HG03469 (cell line): ENCODE results near the gene FSTL3.
"Not testable (repeated sequence)": the region's sequence is repeated elsewhere in the genome, so short reads cannot be mapped to it uniquely, and the experiment has no call there.

Experiments used
- ATAC-seq: cut with Tn5 transposase; IDR thresholded peaks from one replicate; pipeline ENCODE4 v1.9.1; 2021; ENCODE audit warnings: mild to moderate bottlenecking, moderate library complexity, moderate number of reproducible peaks; ENCODE audit not compliant: unreplicated experiment

The FSTL3 gene

DNA sequence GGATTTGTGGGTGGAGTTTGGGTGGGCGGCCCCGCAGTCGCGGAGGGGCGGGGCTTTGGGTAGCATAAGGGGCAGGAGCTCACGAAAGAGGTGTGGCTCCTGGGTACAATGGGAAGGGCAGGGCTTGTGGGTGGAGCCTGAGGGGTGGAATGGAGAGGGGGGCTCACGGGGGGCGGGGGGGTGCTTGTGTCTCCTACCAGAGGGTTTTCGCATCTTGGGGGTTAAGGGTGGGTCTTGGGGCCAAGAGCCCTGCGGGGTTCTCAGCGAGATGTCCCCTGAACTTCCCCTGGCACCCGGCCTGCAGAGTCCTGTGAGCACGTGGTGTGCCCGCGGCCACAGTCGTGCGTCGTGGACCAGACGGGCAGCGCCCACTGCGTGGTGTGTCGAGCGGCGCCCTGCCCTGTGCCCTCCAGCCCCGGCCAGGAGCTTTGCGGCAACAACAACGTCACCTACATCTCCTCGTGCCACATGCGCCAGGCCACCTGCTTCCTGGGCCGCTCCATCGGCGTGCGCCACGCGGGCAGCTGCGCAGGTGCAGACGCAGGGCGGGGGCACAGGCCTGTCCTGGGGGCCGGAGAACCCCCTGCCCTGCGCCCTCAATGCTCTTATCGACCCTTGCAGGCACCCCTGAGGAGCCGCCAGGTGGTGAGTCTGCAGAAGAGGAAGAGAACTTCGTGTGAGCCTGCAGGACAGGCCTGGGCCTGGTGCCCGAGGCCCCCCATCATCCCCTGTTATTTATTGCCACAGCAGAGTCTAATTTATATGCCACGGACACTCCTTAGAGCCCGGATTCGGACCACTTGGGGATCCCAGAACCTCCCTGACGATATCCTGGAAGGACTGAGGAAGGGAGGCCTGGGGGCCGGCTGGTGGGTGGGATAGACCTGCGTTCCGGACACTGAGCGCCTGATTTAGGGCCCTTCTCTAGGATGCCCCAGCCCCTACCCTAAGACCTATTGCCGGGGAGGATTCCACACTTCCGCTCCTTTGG, 5.1 kb downstream of the FSTL3 start:
- ATAC-seq: peak; percentile 24

DNA sequence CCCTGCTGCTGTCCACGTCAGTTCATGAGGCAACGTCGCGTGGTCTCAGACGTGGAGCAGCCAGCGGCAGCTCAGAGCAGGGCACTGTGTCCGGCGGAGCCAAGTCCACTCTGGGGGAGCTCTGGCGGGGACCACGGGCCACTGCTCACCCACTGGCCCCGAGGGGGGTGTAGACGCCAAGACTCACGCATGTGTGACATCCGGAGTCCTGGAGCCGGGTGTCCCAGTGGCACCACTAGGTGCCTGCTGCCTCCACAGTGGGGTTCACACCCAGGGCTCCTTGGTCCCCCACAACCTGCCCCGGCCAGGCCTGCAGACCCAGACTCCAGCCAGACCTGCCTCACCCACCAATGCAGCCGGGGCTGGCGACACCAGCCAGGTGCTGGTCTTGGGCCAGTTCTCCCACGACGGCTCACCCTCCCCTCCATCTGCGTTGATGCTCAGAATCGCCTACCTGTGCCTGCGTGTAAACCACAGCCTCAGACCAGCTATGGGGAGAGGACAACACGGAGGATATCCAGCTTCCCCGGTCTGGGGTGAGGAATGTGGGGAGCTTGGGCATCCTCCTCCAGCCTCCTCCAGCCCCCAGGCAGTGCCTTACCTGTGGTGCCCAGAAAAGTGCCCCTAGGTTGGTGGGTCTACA, 6.6 kb downstream of the FSTL3 start:
- no peak for ATAC-seq

DNA sequence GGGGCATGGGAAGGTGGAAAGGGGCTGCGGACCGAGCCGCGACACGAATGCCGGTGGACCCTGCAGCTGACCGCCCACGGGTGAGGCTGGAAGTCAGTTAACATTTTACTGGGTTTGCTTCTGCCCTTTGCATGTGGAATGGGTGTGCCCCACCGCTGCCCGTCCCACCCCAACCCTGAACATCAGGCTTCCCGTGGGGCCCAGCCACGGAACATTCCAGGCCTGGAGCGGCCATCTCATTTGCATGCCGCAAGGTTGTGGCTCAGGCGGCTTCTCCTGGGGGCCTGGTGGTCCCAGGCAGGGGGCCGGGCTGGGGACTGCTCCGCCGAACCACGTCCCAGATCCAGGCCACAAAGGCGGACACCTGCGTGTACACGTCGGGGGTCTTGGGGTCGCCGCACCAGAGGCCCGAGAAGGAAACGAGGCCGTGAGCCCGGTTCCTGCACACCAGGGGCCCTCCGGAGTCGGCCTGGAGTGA, 9.3 kb downstream of the FSTL3 start:
- no peak for ATAC-seq

DNA sequence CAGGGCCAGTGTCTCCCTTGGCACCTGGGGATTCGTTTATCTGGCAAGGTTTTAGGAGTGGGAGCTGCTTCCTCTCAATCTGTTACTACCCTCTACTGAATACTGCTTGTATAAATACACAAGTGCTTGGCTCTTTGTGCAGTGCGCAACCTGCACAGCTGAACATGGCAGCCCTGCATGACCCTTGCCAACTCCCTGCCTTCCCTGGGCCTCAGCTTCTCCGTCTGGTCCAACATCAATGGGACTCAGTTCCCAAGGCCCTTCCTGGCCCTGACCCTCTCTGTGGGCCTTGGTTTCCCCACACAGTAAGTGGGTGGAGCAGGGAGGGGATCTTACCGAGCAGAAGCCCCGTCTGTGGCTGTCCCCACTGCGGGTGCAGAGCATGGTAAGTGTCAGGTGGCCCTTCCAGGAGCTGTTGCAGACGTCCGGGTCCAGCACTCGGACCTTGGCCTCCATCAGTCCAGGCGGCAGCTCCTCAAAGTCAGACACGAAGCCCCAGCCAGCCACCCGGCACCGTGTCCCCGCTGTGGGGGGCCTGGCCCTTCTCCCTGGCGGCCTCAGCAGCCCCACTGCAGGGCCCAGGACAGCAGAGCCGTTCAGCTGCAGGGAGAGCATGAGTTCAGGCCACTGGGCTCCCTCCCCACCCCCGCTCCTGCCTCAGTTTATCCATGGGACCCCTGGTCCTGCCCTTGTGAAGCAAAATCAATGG, 10.6 kb downstream of the FSTL3 start:
- no peak for ATAC-seq

DNA sequence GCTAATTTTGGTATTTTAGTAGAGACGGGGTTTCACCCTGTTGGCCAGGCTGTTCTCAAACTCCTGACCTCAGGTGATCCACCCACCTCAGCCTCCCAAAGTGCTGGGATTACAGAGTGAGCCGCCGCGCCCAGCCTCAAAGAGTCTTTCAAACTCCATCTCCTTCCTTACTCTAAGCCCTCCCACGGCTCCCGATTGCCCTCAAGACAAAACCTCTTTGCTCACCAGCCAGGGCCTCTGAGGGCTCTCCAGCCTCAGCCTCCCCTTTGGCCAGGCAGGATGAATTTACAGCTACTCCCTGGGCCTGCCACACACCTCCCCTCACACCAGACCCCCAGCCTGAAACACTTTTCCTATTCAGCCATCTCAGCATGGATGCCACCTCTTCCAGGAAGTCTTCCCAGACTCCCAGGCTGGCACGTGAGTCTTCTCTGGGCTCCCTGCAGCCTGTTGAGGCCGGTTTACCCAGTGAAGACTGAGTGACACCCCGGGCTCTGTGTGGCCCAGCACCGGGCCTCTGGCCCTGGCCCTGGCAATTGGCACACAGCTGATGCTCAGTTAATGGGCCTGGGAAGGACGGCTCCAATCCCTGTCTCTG, 11.5 kb downstream of the FSTL3 start:
- no peak for ATAC-seq

DNA sequence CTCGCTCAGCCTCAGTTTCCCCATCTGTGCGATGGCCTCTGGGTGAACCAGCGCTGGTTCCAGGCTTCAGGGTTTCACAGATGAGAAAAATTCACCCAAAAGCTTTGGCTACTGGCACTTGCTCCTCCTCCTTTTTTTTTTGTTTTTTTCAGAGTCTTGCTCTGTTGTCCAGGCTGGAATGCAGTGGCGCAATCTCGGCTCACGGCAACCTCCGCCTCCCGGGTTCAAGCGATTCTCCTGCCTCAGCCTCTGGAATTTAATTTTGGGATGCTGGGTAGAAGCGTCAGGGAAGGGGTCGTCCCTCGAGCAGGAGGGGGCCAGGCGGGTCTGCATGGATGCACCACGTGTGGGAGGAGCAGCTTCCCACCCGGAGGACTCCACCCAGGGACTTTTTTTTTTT, 12.0 kb downstream of the FSTL3 start:
- no peak for ATAC-seq

DNA sequence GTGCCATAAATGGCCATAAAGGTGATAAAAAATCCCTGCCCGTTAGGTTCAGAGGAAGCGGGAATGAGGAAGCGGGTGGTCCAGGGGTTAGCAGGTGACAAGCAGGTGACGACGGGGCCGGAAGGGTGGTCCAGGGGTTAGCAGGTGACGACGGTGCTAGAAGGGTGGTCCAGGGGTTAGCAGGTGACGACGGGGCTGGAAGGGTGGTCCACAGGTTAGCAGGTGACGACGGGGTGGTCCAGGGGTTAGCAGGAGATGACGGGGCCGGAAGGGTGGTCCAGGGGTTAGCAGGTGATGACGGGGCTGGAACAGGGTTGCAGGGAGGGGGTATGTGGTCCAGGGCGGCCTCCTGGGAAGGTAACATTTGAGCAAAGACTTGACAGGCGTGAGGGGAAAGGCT, 12.8 kb downstream of the FSTL3 start:
- no peak for ATAC-seq

DNA sequence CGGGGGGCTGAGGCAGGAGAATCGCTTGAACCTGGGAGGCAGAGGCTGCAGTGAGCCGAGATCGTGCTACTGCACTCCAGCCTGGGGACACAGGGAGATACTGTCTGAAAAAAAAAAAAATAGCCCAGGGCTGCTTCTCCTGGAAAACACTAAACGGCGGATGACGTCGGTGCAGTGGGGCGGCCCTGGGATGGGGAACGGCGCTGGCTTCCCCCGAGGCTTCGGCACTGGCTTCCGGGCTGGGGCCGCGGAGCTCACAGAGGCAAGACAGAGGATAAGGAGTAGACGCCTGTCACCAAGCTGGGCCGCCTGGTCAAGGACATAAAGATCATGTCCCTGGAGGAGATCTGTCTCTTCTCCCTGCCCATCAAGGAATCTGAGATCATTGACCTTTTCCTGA, 14.0 kb downstream of the FSTL3 start:
- ATAC-seq: no peak

DNA sequence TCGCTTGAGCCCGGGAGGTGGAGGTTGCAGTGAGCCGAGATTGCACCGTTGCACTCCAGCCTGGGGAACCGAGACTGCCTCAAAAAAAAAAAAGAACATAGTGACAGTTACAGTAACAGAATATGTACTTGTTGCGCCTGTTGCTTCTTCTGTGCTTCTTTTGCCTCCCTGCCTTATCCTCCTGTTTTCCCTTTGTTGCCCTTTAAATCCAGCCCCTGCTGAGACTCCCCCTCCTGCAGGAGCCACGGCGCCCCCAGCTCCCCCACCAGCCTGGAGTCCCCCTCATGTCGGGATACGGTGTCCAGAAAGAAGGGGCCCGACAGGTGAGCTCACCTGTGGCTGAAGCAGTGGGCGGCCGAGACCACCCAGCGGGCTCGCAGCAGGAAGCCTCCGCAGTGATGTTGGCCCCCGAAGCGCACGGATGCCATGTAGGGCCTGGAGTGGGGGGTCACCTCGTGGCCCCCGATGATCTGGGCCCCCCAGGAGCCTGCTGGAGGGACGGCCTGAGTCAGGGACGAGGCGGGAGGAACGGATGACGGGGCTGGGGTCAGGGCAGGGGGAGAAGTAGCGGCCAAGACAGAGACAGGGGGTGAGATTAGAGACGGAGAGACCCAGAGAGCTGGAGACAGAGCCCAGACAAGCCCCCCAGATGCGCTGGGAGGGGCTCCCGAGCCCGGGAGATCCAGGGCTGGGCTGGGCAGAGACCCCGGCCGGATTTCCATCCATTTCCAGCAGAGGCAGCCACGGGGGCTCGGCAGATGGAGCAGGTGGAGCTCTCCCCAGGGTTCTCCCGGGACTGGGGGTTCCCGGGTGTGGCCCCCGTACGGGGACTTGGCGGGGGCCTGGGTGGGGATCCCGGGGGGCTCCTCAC, 18.5 kb downstream of the FSTL3 start:
- no peak for ATAC-seq

DNA sequence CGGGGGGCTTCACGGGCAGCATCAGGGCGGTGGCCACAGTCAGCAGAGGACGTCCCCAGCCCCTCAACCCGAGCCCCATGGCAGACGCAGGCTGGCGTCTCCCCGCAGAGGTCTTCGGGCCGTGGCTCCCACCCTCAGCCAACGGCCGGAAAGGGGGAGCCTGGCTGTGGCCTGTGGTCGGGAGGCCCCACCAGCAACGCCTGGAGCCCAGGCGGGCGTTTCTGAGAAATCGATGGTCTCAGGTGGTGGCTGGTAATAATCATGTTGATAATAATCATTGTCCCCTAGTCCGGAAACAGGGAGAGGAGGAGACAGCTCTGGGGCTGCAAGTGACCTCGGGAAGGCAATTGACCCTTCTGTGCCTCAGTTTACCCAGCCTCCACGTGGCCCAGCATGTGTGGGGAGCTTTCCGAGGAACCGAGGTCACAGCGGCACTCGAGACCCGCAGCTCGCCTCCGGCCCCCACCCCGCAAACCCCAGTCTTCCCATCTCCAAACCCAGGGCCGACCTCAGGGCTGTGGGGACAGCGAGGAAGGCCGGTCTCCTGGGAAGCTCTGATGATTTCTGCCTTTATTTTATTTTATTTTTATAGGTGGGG, 19.3 kb downstream of the FSTL3 start, which contains the start of gene PRSS57:
PRSS57 (minus strand) TSS at position 101 of the 598 bp plus-strand sequence; CDS start at position 79, 22 bp downstream.
- ATAC-seq: no peak

DNA sequence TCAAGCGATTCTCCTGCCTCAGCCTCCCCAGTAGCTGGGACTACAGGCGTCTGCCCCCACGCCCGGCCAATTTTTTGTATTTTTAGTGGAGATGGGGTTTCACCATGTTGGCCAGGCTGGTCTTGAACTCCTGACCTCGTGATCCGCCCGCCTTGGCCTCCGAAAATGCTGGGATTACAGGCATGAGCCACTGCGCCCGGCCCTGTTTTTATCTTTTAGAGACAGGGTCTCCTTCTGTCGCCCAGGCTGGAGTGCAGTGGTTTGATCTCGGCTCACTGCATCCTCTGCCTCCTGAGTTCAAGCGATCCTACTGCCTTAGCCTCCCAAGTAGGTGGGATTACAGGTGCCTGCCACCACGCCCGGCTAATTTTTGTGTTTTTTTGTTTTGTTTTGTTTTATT, 22.3 kb downstream of the FSTL3 start:
- ATAC-seq: not testable (repeated sequence)

DNA sequence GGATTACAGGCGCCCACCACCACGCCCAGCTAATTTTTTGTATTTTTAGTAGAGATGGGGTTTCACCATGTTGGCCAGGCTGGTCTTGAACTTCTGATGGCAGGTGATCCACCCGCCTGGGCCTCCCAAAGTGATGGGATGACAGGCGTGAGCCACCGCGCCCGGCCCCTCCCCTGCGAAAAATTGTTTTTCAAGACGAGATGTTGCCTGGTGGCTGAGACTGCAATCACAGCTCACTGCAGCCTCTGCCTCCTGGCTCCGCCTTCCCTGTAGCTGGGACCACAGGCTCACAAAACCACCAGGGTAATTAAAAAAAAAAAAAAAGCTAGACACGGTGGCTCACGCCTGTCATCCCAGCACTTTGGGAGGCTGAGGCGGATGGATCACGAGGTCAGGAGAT, 23.7 kb downstream of the FSTL3 start:
- not testable (repeated sequence) for ATAC-seq

DNA sequence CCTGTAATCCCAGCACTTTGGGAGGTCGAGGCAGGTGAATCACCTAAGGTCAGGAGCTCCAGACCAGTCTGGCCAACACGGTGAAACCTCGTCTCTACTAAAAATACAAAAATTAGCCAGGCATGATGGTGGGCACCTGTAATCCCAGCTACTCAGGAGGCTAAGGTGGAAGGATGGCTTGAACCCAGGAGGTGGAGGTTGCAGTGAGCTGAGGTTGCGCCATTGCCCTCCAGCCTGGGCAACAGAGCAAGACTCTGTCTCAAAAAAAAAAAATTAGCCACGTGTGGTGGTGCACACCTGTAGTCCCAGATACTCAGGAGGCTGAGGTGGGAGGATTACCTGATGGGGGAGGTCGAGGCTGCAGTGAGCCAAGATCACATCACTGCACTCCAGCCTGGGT, 26.7 kb downstream of the FSTL3 start:
- not testable (repeated sequence) for ATAC-seq

DNA sequence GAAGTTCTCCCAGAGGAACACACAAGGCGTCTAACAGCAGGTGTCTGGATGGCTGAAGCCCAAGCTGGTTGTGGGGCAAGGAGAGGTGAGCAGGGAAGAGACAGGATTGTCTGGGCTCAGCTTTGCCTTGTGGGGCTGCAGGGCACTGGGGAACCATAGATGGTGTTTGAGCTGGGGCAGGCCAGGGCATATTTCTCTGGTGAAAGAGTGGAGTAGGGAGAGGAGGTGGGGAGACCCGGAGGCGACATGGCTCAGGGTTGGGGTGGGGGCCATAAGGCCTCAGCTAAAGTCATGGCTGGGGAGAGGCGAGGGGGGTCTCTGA, 27.1 kb downstream of the FSTL3 start:
- no peak for ATAC-seq

DNA sequence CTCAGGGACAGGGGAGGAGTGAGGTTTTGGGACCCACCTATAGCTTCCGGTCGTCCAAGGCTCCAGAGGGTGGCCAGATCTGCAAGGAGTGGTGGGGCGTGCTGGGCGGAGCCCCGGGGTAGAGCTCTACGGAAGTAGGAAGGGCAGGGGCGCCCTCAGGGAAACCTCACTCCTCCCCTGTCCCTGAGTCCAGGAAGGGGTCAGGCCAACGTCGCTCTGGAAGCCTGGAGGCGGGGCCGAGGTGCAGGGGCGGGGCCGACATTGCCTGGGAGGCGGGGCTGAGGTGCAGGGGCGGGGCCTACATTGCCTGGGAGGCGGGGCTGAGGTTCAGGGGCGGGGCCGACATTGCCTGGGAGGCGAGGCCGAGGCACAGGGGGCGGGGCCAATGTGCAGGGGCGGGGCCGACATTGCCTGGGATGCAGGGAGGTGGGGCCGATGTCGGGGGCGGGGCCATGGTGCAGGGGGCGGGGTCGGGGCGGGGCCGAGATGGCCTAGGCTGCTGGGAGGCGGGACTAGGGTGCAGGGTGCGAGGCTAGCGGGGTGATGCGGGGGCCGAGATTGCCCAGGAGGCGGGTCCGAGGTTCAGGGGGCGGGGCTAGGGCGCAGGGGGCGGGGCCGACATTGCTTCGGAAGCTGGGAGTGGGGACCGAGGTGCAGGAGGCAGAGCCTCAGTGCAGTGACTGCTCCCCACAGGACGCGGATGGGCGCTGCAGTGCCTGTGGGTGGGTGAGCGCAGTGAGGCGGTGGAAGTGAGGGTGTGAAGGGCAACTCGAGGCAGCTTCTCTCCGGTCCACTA, 27.7 kb downstream of the FSTL3 start:
- no peak for ATAC-seq

DNA sequence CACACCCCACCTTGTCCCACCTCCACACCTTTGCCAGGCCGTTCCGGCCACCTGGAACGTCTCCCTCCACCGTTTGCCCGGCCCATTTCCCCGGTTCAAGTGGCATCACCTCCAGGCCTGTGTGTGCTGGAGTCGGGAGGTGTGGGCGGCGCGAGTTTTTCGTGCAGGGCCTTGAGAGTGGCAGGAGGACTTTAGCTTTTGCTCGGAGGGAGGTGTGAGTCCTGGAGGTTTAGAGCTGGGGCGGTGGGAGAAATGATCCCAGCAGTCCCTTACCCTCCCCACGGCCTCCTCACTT, 28.2 kb downstream of the FSTL3 start:
- no peak for ATAC-seq

DNA sequence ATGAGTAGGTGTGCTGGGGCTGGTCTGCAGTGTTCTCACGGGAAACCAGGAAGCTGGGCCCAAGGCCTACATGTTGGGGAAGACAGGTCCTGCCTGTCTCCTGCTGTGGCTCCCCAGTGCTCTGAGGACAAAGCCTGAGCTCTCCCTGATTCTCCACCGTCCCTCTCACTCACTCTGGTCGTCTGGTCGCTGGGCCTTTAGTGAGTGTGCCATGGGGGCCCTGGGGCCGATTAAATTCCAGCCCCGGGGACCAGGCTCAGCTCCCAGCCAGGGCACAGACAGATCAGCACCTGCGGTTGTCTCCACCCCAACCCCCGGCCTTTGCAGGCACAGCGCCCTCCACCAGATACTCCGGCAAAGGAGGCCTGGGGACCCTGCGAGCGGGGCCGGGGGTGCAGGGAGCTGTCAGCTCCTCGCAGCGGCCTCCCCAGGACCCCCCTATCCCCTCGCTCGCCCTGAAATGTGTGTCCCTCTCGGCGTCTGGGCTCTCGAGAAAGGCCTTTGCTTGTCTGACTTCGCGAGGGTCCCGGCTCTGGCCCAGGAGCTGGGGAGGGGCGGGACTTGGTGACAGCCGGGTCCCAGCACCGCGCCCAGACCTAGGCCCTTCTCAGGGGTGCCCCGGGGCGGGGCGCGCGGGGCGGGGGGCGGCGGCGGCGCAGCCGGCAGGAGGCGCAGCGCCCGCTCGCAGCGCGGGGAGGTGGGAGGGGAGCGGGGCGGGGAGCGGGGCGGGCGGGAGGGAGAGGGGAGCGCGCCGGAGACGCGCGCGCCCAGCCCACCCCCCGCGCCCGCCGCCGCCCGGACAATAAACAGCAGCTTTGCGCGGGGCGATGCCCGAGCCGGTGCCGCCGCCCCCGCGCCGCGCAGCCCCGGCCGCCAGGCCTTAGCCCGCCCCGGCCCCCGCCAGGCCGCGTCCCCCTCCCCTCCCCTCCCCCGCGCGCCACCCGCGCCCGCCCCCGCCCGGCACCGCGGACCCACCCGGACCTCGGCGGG, 32.3 kb downstream of the FSTL3 start, which contains the start of gene PALM:
PALM (plus strand) TSS at position 782 of the 990 bp plus-strand sequence. CDS start 212 bp downstream, outside the sequence.
- no peak for ATAC-seq
